Coronary artery (tissue), 2 donors: ENCODE measurements around the gene ZNF785.

Experiments used
- DNase-seq: peaks from one replicate; pipeline ENCODE4 v3.0.0-alpha.2; 2017; ENCODE audit warnings: low spot score
- H3K27ac ChIP-seq, 2 donors: fragments of 200-600 bp; sonication (generic); one replicate each; pipeline ENCODE4 v1.5.1; 2016 to 2019
- H3K4me3 ChIP-seq: fragments of 200-600 bp; sonication (generic); 2 replicates; pipeline ENCODE4 v1.5.1; 2016; ENCODE audit warnings: mild to moderate bottlenecking, moderate library complexity
- TF ChIP-seq, protein P1 (sequence below): fragments of 200-600 bp; sonication (generic); IDR thresholded peaks from one replicate; pipeline ENCODE4 v1.5.1; 2019; ENCODE audit warnings: antibody characterized with exemption

ZNF785 gene

DNA sequence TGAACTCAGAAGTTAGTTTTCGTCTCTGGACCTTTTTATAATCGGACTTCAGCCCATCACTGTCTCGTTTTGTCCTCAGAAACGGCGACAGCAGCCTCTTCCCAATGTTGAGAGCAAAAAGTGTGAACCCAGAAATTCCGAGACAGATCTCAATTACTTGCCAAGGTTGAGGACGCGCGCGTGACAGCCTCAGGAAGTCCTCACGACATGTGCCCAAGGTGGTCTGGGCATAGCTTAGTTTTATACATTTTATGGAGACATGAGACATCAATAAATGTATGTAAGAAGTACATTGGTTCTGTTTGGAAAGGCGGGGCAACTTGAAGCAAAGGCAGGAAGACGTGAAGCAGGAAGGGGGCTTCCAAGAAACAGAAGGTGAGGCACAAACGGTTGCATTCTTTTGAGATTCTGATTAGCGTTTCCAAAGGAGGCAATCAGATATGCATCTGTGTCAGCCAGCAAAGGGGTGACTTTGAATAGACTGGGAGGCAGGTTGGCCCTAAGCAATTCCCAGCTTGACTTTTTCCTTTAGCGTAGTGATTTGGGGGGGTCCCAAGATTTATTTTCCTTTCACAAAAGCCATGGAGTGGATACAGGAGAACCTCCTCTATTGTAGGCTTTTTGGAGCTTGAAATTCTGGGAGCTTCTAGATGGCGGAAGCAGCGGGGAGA is 50.3 kb downstream of the ZNF785 start:
- TF ChIP-seq, protein P1, sequence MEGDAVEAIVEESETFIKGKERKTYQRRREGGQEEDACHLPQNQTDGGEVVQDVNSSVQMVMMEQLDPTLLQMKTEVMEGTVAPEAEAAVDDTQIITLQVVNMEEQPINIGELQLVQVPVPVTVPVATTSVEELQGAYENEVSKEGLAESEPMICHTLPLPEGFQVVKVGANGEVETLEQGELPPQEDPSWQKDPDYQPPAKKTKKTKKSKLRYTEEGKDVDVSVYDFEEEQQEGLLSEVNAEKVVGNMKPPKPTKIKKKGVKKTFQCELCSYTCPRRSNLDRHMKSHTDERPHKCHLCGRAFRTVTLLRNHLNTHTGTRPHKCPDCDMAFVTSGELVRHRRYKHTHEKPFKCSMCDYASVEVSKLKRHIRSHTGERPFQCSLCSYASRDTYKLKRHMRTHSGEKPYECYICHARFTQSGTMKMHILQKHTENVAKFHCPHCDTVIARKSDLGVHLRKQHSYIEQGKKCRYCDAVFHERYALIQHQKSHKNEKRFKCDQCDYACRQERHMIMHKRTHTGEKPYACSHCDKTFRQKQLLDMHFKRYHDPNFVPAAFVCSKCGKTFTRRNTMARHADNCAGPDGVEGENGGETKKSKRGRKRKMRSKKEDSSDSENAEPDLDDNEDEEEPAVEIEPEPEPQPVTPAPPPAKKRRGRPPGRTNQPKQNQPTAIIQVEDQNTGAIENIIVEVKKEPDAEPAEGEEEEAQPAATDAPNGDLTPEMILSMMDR = no peak
- Histone ChIP-seq H3K27ac (peak overlapping the region; percentile 87 to 98), H3K4me3 (peak overlapping the region; percentile 94)
- no peak for DNase-seq

DNA sequence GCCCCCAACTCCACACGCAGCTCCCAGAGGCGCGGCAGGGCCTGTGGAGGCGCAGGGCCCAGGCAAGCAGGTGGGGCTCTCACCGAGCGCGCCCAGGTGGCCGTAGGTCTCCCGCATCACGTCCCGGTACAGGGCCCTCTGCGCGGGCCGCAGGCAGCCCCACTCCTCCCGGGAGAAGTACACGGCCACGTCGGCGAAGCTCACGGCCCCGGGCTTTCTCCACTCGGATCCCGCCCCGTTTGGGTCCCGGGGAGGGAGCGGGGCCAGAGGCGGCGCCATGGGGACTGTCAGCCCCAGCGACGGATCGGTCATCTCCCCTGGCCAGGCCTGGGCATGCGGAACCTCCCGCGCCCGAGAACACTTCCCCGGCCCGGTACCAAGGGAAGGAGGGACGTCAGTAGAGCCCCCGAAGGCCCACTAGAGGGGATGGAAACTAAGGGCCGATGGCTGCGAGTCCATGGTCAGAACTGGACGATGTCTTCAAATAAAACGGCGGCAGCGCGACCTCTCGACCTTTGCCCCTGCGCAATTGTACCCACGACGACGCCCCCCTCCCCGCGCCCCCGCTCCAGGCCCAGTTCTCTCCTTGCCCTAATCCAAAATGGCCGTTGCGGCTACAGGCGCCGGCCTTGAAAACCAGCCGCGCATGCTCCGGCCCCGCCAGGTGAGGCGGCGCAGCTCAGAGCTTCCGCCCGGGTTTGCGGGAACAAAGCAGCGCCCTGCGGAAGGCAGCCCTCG is 51.0 kb downstream of the ZNF785 start, which contains the start of gene ZNF747:
Gene ZNF747, minus strand, starts transcription at position 491 of the 738 bp plus-strand sequence. Its CDS starts 179 bp downstream, at position 312.
- peak; percentile 92 for DNase-seq
- H3K27ac ChIP-seq = peak within 1 kb of the TSS; percentile 87 to 98
- TF ChIP-seq, protein P1 = no peak
- H3K4me3 ChIP-seq = peak within 1 kb of the TSS; percentile 94

DNA sequence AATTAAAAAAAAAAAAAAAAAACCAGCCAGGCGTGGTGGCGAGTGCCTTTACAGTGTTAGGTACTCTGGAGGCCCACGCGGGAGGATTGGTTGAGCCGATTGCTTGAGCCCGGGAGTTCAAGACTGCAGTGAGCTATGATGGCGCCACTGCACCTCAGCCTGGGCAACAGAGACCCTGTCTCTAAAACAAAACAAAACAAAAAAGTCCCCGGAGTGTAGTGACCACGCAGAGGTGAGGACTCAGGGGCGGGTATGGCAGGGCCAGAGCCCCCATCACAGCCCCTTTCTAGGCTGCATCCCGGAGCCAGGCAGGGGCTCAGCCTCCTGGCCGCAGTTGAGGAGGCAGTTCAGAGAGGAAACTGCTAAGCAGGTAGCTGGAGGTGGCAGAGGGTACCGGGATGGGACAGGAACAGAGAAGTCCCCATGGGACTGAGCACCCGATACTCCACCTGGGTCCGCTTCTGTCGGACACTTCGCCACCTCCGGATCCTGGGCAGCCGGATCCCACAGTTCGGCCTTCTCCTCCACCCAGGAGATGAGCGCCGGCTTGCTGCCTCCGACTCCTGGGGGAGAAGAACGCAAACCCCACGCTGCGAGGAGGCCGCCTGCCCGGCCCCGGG is 51.6 kb downstream of the ZNF785 start:
- Histone ChIP-seq H3K4me3 (peak overlapping the region; percentile 94), H3K27ac (peak overlapping the region; percentile 87 to 98)
- peak; percentile 72 for DNase-seq
- TF ChIP-seq, protein P1 = no peak

DNA sequence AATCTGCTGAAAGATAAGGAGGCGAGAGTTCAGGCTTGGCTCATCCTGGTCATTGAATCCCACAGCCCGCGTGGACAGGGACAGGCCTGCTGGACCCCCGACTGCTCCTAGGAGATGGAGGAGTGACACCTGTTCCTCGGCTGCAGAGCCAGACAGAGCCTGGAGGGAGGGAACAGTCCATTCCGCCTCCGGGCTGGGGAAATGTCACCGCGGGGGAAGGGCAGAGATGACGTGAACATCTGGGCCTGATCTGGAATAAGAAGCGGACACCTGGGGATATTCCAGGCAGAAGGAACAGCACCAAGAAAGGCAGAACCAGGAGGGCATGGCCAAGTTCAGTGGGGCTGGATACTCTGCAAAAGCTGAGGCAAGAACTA is 52.4 kb downstream of the ZNF785 start:
- DNase-seq = peak; percentile 69
- H3K27ac ChIP-seq = no peak overlapping the region
- TF ChIP-seq, protein P1 = no peak
- peak overlapping the region; percentile 94 for H3K4me3 ChIP-seq

DNA sequence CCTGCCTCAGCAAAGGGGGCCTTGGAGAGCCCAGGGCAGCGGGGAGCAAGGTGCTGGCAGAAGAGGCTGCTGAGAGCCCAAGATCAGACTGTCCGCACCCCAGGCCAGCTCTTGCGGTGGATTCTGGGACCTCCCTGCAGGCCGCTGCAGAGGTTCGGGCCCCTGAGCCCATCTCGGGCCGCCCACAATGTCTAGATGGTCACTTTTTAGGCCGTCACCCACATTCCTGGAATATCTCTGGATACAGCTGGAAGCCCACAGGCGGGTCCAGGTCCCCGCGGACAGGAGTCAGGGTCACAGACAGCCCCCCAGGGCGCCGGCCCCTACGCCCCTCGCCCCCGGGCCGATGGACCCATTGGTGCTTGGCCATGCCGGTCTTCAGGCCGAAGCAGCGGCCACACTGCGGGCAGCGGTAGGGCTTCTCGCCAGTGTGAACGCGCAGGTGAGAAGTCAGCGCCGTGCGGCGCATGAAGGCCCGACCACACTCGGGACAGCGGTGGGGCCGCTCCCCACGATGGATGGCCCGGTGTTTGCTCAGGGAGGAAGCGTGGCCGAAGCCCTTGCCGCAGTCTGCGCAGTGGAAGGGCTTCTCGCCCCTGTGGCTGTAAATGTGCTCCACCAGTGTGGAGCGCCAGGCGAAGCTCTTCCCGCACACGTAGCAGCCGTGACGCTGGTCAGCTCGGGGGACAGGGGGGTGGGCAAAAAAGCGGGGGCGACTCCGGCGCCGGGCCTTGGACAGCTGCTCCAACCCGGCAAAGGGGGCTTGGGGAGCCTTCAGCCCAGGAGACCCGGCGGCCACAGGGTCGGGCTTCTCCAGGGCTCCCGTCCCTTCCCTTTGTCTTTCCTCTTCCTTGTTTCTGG is 53.0 kb downstream of the ZNF785 start:
- peak; percentile 73 for DNase-seq
- no peak overlapping the region for H3K27ac ChIP-seq
- H3K4me3 ChIP-seq = no peak overlapping the region
- TF ChIP-seq, protein P1 = no peak
